ENCODE measurements around the gene NDP.

NDP gene

GRCh38 chrX:43909141-43909540, 64.0 kb downstream of the NDP start:
- no peaks in the 10 kb centered on the region for H3K9me3 ChIP-seq (ENCODE audit: control insufficient read depth, insufficient read depth, low read depth, low read length)
- no peak overlapping the region for H3K4me3 ChIP-seq (ENCODE audit: low read depth, low read length)
- peaks cover 3% of the 10 kb centered on the region; the same call in 1 of the 2 replicates for H3K4me1 ChIP-seq (ENCODE audit: control insufficient read depth, insufficient read depth, low read length)
- ChIA-PET POLR2A (no interaction called here), CTCF (no interaction called here)
- H3K36me3 ChIP-seq (ENCODE audit: control insufficient read depth in 2 of 2, insufficient read depth in 1 of 2, low read length in 2 of 2) = no peaks in the 10 kb centered on the region
- TF ChIP-seq ZNF645 (tag by site-specific recombination; IDR thresholded peaks at IDR 0.05) (no peak), TCF7L2 (IDR thresholded peaks at IDR 0.05; ENCODE audit: borderline replicate concordance, low read depth, low read length) (peak; percentile 83)
- no peak overlapping the region for H3K27ac ChIP-seq (ENCODE audit: extremely low read depth, low read depth, low read length)

GRCh38 chrX:43899878-43900815, 73.0 kb downstream of the NDP start:
- POLR2A ChIA-PET = no interaction called here
- no peaks in the 10 kb centered on the region for H3K36me3 ChIP-seq (ENCODE audit: control insufficient read depth in 2 of 2, insufficient read depth in 1 of 2, low read length in 2 of 2)
- no peak overlapping the region for H3K27ac ChIP-seq (ENCODE audit: extremely low read depth, low read depth, low read length)
- H3K4me1 ChIP-seq (ENCODE audit: control insufficient read depth, insufficient read depth, low read length) = no peaks in the 10 kb centered on the region
- TF ChIP-seq ZNF670 (tag by site-specific recombination; IDR thresholded peaks at IDR 0.05; ENCODE audit: low read depth) = no peak
- TF ChIP-seq ZNF292 (tag by site-specific recombination; IDR thresholded peaks at IDR 0.05; ENCODE audit: borderline replicate concordance, low read depth) = no peak
- no peak for TF ChIP-seq ZNF792 (tag by site-specific recombination; IDR thresholded peaks at IDR 0.05)
- no peak for TF ChIP-seq GLIS1 (tag by site-specific recombination; IDR thresholded peaks at IDR 0.05)
- no peak for TF ChIP-seq ZNF404 (tag by site-specific recombination; IDR thresholded peaks at IDR 0.05)
- no peak overlapping the region for H3K4me3 ChIP-seq (ENCODE audit: low read depth, low read length)
- CTCF ChIA-PET = interaction anchor here (0.6 kb wide), 2 partner anchors 50 to 166 kb away, joined by 3 to 4 read pairs; no protein-coding TSS in a partner anchor
- no peaks in the 10 kb centered on the region for H3K9me3 ChIP-seq (ENCODE audit: control insufficient read depth, insufficient read depth, low read depth, low read length)
